Adrenal gland (tissue), 5 donors: ENCODE results near the gene NCEH1.

Experiments used
- CTCF ChIP-seq, 6 experiments: fragments of 450-650 bp in 4 of 6; fragments of 200-600 bp in 2 of 6; sonication (generic) in 1 of 6; IDR thresholded peaks; 1 replicate in 5 of 6; 2 replicates in 1 of 6; pipeline versions ENCODE4 v1.5.1 to v1.8.0; 2016 to 2021; ENCODE audit warnings: antibody characterized with exemption in 6 of 6, mild to moderate bottlenecking in 2 of 6, moderate library complexity in 1 of 6
- POLR2A ChIP-seq, 2 donors: fragments of 450-650 bp; IDR thresholded peaks; one replicate each; pipeline ENCODE4 v1.6.1; 2017; ENCODE audit warnings: antibody characterized with exemption in 2 of 2, mild to moderate bottlenecking in 2 of 2, moderate library complexity in 1 of 2
- donor health status: DM: no; HTN: no; CAD: no.

DNA sequence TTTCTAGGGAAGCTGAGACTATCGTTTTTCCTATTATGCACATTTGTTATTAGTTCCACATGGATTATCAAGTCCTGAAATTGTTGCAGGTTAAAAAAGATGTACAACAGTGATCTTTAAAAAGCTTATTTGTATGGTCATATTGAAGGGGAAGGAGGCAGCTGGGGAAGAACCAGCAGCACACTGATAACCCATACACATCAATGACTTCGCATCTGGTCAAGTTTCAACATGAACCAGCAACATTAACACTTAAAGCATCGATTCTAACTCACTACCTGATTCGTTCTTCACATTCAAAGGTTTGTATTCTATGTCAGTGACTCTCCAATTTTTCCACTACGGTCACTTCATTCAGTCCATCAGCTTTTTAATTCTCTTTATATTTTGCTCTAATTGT is 56.4 kb downstream of the NCEH1 start:
- no peak for TF ChIP-seq CTCF (IDR thresholded peaks at IDR 0.05)
- TF ChIP-seq POLR2A (IDR thresholded peaks at IDR 0.05): no peak
